Kidney tubule cell (primary cell): ENCODE data around the gene TPK1.

Experiments
- DNase-seq: peaks from one replicate; pipeline ENCODE4 v3.0.0-alpha.2; 2018; ENCODE audit warnings: low spot score

TPK1 gene

GRCh38 chr7:144528536-144529045 is 307.3 kb downstream of the TPK1 start:
- no peak for DNase-seq

GRCh38 chr7:144527051-144527471 is 308.8 kb downstream of the TPK1 start:
- peak; percentile 72 for DNase-seq

GRCh38 chr7:144525956-144526355 is 309.9 kb downstream of the TPK1 start:
- DNase-seq = peak; percentile 28

GRCh38 chr7:144524271-144524670 is 311.6 kb downstream of the TPK1 start:
- DNase-seq = no peak

- peak; percentile 41 for DNase-seq
Measured at GRCh38 chr7:144523621-144524020, 312.2 kb downstream of the TPK1 start.

- DNase-seq = no peak
Measured at GRCh38 chr7:144519925-144520324, 315.9 kb downstream of the TPK1 start.

- DNase-seq = no peak
Measured at GRCh38 chr7:144518360-144518759, 317.5 kb downstream of the TPK1 start.

- DNase-seq = no peak
Measured at GRCh38 chr7:144517749-144518148, 318.1 kb downstream of the TPK1 start.

- DNase-seq = no peak
Measured at GRCh38 chr7:144516729-144517525, 318.9 kb downstream of the TPK1 start.

- peak; percentile 47 for DNase-seq
Measured at GRCh38 chr7:144513334-144513733, 322.5 kb downstream of the TPK1 start.

- DNase-seq = no peak
Measured at GRCh38 chr7:144510621-144511020, 325.2 kb downstream of the TPK1 start.

- DNase-seq = no peak
Measured at GRCh38 chr7:144508702-144509101, 327.2 kb downstream of the TPK1 start.

- no peak for DNase-seq
Measured at GRCh38 chr7:144503215-144503614, 332.6 kb downstream of the TPK1 start.

- DNase-seq = no peak
Measured at GRCh38 chr7:144500225-144500624, 335.6 kb downstream of the TPK1 start.

- peak; percentile 55 for DNase-seq
Measured at GRCh38 chr7:144497282-144497681, 338.6 kb downstream of the TPK1 start.

- no peak for DNase-seq
Measured at GRCh38 chr7:144494355-144494754, 341.5 kb downstream of the TPK1 start.

GRCh38 chr7:144489504-144489903 is 346.3 kb downstream of the TPK1 start:
- DNase-seq = no peak

GRCh38 chr7:144488977-144489376 is 346.9 kb downstream of the TPK1 start:
- DNase-seq = no peak

- no peak for DNase-seq
Measured at GRCh38 chr7:144487901-144488300, 348.0 kb downstream of the TPK1 start.

- no peak for DNase-seq
Measured at GRCh38 chr7:144484445-144484844, 351.4 kb downstream of the TPK1 start.

GRCh38 chr7:144483189-144483588 is 352.7 kb downstream of the TPK1 start:
- no peak for DNase-seq

GRCh38 chr7:144481833-144482232 is 354.0 kb downstream of the TPK1 start:
- DNase-seq = no peak

- DNase-seq = no peak
Measured at GRCh38 chr7:144477348-144477747, 358.5 kb downstream of the TPK1 start.
